ENCODE results near the gene LPAR2. TPM values are rescaled to one million over a fixed set of nuclear protein-coding genes. Genes with fewer than 3 reads are reported as not detected.

LPAR2 gene
- total and polyA plus RNA-seq, 7 experiments from 2014 or later, result 16.5 to 91.7 (median 70.8) TPM

- POLR2A ChIA-PET, result interaction anchor here (0.9 to 1.2 kb wide), 2 partner anchors 8 to 33 kb away, joined by 3 to 4 read pairs; partner anchors contain the start of gene ZNF101
- no peak overlapping the region for H3K27ac ChIP-seq (ENCODE audit: low read depth, low read length)
- CTCF ChIA-PET, result no interaction called here
These were observed 7.3 kb upstream of the LPAR2 start for GRCh38 chr19:19635313-19635702.

DNA sequence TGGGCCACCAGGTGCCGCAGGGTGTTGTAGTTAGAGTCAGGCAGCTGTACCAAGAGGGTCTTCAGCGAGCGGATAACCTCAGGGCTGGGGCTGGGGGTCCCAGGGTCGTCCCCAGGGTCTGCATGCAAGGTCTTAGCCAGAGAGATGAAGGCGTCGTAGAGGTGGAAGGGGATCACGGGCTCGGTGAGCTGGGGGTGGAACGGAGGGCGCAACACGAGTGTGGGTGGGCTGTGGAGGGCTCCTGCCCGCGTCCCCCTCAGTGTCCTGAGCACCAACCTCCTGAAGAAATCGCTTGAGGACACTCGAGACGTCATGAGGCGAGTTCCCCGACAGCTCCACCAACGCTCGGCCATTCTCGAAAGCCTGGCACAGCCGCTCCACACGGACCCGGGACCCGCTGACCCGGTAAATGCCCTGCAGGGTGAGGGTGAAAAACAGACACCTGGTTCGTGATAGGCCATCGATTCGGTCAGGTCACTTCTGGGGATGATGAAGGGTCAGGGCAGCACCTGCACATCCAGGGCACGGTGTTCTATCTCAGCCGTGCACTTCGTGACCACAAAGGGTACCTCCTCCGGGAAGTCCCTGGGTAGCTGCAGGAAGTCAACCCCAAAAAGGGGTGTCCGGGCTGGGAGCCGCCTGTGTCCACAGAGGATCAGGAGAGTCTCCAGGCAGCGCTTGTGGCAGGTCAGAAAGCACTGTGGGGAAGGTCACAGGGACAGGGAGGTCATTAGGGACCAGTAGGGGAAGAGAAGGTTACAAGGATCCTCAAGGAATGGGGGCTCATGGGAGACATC, 6.7 kb upstream of the LPAR2 start:
- H3K36me3 ChIP-seq (ENCODE audit: control insufficient read depth in 2 of 3, insufficient read depth in 3 of 3, low read length in 3 of 3), result peaks cover 17 to 80% (median 29%) of the 10 kb centered on the region in 3 experiments
- H3K27me3 ChIP-seq (ENCODE audit: control insufficient read depth in 2 of 2, insufficient read depth in 2 of 2, low read length in 2 of 2), result no peaks in the 10 kb centered on the region
- Mint-ChIP-seq H3K27me3 (no peaks in the 10 kb centered on the region), H3K27ac (peak overlapping the region in 5 of 9 donors; percentile 10 to 91 (median 56)), H3K9me3 (peaks cover 0 to 3% (median 0%) of the 10 kb centered on the region in 11 donors), H3K4me1 (peaks cover 5 to 22% (median 10%) of the 10 kb centered on the region in 7 donors), H3K4me3 (peak overlapping the region in 1 of 10 donors; percentile 47), H3K36me3 (peaks cover 9 to 44% (median 19%) of the 10 kb centered on the region in 5 donors)
- H3K9me3 ChIP-seq (ENCODE audit: control insufficient read depth in 2 of 3, low read length in 3 of 3), result no peaks in the 10 kb centered on the region
- H3K27ac ChIP-seq (ENCODE audit: low read depth, low read length), result no peak overlapping the region
- no peak overlapping the region for H3K4me3 ChIP-seq (ENCODE audit: low read length)
- POLR2A ChIA-PET, result interaction anchor here (0.5 to 1.4 kb wide), 6 partner anchors 7 to 214 kb away, joined by 3 to 4 read pairs (median 4); partner anchors contain the start of gene ZNF101
- no peak for ATAC-seq
- no peak for DNase-seq
- CTCF ChIA-PET, result interaction anchor here (0.6 kb wide), 1 partner anchor 9 kb away, joined by 3 read pairs; no protein-coding TSS in a partner anchor
- intact Hi-C loops (cut with micrococcal nuclease), result no loop called here
- H3K4me1 ChIP-seq (ENCODE audit: control insufficient read depth in 2 of 2, insufficient read depth in 2 of 2, low read length in 2 of 2), result no peaks in the 10 kb centered on the region

More at GRCh38 chr19:19635313-19635702, 7.3 kb upstream of the LPAR2 start:
- H3K4me3 ChIP-seq (ENCODE audit: low read length), result no peak overlapping the region
- Mint-ChIP-seq H3K27ac (peak overlapping the region in 3 of 9 donors; percentile 6 to 86 (median 12)), H3K36me3 (peaks cover 9 to 39% (median 19%) of the 10 kb centered on the region in 5 donors), H3K9me3 (peaks cover 0 to 3% (median 0%) of the 10 kb centered on the region in 11 donors), H3K27me3 (no peaks in the 10 kb centered on the region), H3K4me1 (peaks cover 11 to 26% (median 14%) of the 10 kb centered on the region in 7 donors), H3K4me3 (peak overlapping the region in 1 of 10 donors; percentile 23)
- no peaks in the 10 kb centered on the region for H3K9me3 ChIP-seq (ENCODE audit: control insufficient read depth in 2 of 3, low read length in 3 of 3)
- intact Hi-C loops (cut with micrococcal nuclease), result no loop called here
- DNase-seq (no peak), ATAC-seq (no peak)
- H3K4me1 ChIP-seq (ENCODE audit: control insufficient read depth in 2 of 2, insufficient read depth in 2 of 2, low read length in 2 of 2), result no peaks in the 10 kb centered on the region
- no peaks in the 10 kb centered on the region for H3K27me3 ChIP-seq (ENCODE audit: control insufficient read depth in 2 of 2, insufficient read depth in 2 of 2, low read length in 2 of 2)
- peaks cover 17 to 80% (median 31%) of the 10 kb centered on the region in 3 experiments for H3K36me3 ChIP-seq (ENCODE audit: control insufficient read depth in 2 of 3, insufficient read depth in 3 of 3, low read length in 3 of 3)

DNA sequence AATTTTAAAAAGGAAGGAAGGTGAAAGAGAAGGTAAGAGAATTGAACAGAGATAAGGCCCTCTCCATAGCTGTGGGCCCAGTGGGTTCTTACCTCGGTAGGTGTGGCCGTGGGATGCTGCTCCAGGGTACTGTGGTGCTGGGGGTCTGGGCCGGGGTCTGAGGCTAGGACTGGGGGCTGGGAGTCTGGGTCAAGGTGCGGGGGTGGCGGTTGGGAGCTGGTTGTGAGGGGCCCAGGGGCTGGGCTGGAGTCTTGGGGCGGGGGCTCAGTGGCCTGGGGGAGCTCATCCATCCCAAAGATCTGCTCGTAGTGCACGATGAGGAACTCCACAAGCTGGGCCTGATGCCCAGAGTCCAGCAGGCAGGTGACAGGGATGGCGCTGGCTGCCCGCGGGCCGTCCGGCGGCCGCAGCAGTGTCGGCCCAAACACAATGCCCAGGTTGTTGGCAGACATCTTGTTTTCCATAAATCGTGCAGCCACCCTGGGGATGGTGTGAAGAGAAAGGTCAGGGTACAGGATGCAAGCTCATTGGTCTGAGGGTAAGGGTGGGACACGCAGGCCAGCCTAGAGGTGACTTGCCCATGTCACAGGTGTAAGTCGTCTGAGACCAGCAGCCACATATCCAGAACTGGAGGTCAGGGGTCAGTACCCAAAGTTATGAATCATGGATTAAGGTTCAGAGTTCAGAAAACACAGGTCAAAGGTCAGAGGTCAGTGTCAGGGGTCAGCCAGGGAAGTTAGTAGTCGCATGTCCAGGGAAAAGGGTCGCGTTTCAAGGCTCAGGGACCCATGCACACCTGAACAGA, 5.9 kb upstream of the LPAR2 start:
- H3K4me3 Mint-ChIP-seq, result peak overlapping the region in 1 of 10 donors; percentile 47
- Histone ChIP-seq H3K27ac (ENCODE audit: low read depth, low read length) (no peak overlapping the region), H3K4me1 (ENCODE audit: control insufficient read depth in 2 of 2, insufficient read depth in 2 of 2, low read length in 2 of 2) (no peaks in the 10 kb centered on the region), H3K9me3 (ENCODE audit: control insufficient read depth in 2 of 3, low read length in 3 of 3) (no peaks in the 10 kb centered on the region), H3K36me3 (ENCODE audit: control insufficient read depth in 2 of 3, insufficient read depth in 3 of 3, low read length in 3 of 3) (peaks cover 17 to 77% (median 28%) of the 10 kb centered on the region in 3 experiments), H3K4me3 (ENCODE audit: low read length) (no peak overlapping the region), H3K27me3 (ENCODE audit: control insufficient read depth in 2 of 2, insufficient read depth in 2 of 2, low read length in 2 of 2) (no peaks in the 10 kb centered on the region)
- peaks cover 4 to 21% (median 10%) of the 10 kb centered on the region in 7 donors for H3K4me1 Mint-ChIP-seq
- intact Hi-C loops (cut with micrococcal nuclease), result no loop called here
- no peak for ATAC-seq
- peak overlapping the region in 5 of 9 donors; percentile 7 to 91 (median 25) for H3K27ac Mint-ChIP-seq
- H3K9me3 Mint-ChIP-seq, result peaks cover 0 to 3% (median 0%) of the 10 kb centered on the region in 11 donors
- H3K36me3 Mint-ChIP-seq, result peaks cover 9 to 46% (median 19%) of the 10 kb centered on the region in 5 donors
- POLR2A ChIA-PET, result interaction anchor here (0.5 to 1.4 kb wide), 8 partner anchors 10 to 215 kb away, joined by 3 to 4 read pairs (median 3); no protein-coding TSS in a partner anchor
- CTCF ChIA-PET, result interaction anchor here (0.6 kb wide), 1 partner anchor 9 kb away, joined by 3 read pairs; no protein-coding TSS in a partner anchor
- no peak for DNase-seq
- no peaks in the 10 kb centered on the region for H3K27me3 Mint-ChIP-seq

GRCh38 chr19:19632661-19633060, 4.6 kb upstream of the LPAR2 start:
- Histone ChIP-seq H3K4me3 (ENCODE audit: low read length) (no peak overlapping the region), H3K36me3 (ENCODE audit: control insufficient read depth in 2 of 3, insufficient read depth in 3 of 3, low read length in 3 of 3) (peaks cover 17 to 68% (median 26%) of the 10 kb centered on the region in 3 experiments), H3K27me3 (ENCODE audit: control insufficient read depth in 2 of 2, insufficient read depth in 2 of 2, low read length in 2 of 2) (no peaks in the 10 kb centered on the region), H3K9me3 (ENCODE audit: control insufficient read depth in 2 of 3, low read length in 3 of 3) (no peaks in the 10 kb centered on the region), H3K27ac (ENCODE audit: low read depth, low read length) (no peak overlapping the region), H3K4me1 (ENCODE audit: control insufficient read depth in 2 of 2, insufficient read depth in 2 of 2, low read length in 2 of 2) (no peaks in the 10 kb centered on the region)
- DNase-seq (no peak), ATAC-seq (no peak)
- POLR2A ChIA-PET, result interaction anchor here (0.6 to 1.3 kb wide), 4 partner anchors 11 to 371 kb away, joined by 3 to 4 read pairs (median 4); partner anchors contain the start of gene ATP13A1
- Mint-ChIP-seq H3K4me1 (peaks cover 4 to 21% (median 13%) of the 10 kb centered on the region in 7 donors), H3K9me3 (peaks cover 0 to 3% (median 0%) of the 10 kb centered on the region in 11 donors), H3K27me3 (no peaks in the 10 kb centered on the region), H3K4me3 (no peak overlapping the region), H3K27ac (peak overlapping the region in 3 of 9 donors; percentile 73 to 83 (median 78)), H3K36me3 (peaks cover 9 to 44% (median 19%) of the 10 kb centered on the region in 5 donors)
- intact Hi-C loops (cut with micrococcal nuclease), result no loop called here
- CTCF ChIA-PET, result no interaction called here

- peaks cover 9 to 48% (median 19%) of the 10 kb centered on the region in 5 donors for H3K36me3 Mint-ChIP-seq
These were observed 3.3 kb upstream of the LPAR2 start for GRCh38 chr19:19631346-19631745.

GRCh38 chr19:19630426-19630825, 2.4 kb upstream of the LPAR2 start:
- H3K36me3 Mint-ChIP-seq, result peaks cover 9 to 48% (median 19%) of the 10 kb centered on the region in 5 donors

More at GRCh38 chr19:19631346-19631745, 3.3 kb upstream of the LPAR2 start:
- POLR2A ChIA-PET, result interaction anchor here (0.7 to 1.3 kb wide), 4 partner anchors 9 to 71 kb away, joined by 3 to 4 read pairs (median 3); partner anchors contain the start of gene ATP13A1
- Mint-ChIP-seq H3K9me3 (peaks cover 0 to 1% (median 0%) of the 10 kb centered on the region in 11 donors), H3K27ac (peak overlapping the region in 4 of 9 donors; percentile 39 to 69 (median 54)), H3K4me1 (peaks cover 18 to 33% (median 25%) of the 10 kb centered on the region in 7 donors), H3K4me3 (peak overlapping the region in 3 of 10 donors; percentile 6 to 58 (median 16)), H3K27me3 (no peaks in the 10 kb centered on the region)
- CTCF ChIA-PET, result no interaction called here
- H3K9me3 ChIP-seq (ENCODE audit: control insufficient read depth in 2 of 3, low read length in 3 of 3), result no peaks in the 10 kb centered on the region
- no peak for ATAC-seq
- no peak for DNase-seq
- H3K36me3 ChIP-seq (ENCODE audit: control insufficient read depth in 2 of 3, insufficient read depth in 3 of 3, low read length in 3 of 3), result peaks cover 17 to 58% (median 23%) of the 10 kb centered on the region in 3 experiments
- H3K27ac ChIP-seq (ENCODE audit: low read depth, low read length), result no peak overlapping the region
- intact Hi-C loops (cut with micrococcal nuclease), result no loop called here
- H3K4me1 ChIP-seq (ENCODE audit: control insufficient read depth in 2 of 2, insufficient read depth in 2 of 2, low read length in 2 of 2), result peaks cover 6 to 13% of the 10 kb centered on the region in 2 donors
- H3K27me3 ChIP-seq (ENCODE audit: control insufficient read depth in 2 of 2, insufficient read depth in 2 of 2, low read length in 2 of 2), result no peaks in the 10 kb centered on the region
- H3K4me3 ChIP-seq (ENCODE audit: low read length), result no peak overlapping the region

More at GRCh38 chr19:19630426-19630825, 2.4 kb upstream of the LPAR2 start:
- no peak overlapping the region for H3K4me3 ChIP-seq (ENCODE audit: low read length)
- DNase-seq (peak in 2 of 9 donors; percentile 11 to 22), ATAC-seq (no peak)
- CTCF ChIA-PET, result no interaction called here
- POLR2A ChIA-PET, result no interaction called here
- Mint-ChIP-seq H3K27me3 (no peaks in the 10 kb centered on the region), H3K4me1 (peaks cover 23 to 33% (median 30%) of the 10 kb centered on the region in 7 donors), H3K4me3 (peak overlapping the region in 4 of 10 donors; percentile 13 to 58 (median 40)), H3K9me3 (no peaks in the 10 kb centered on the region), H3K27ac (peak overlapping the region in 7 of 9 donors; percentile 19 to 65 (median 45))
- intact Hi-C loops (cut with micrococcal nuclease), result no loop called here
- H3K9me3 ChIP-seq (ENCODE audit: control insufficient read depth in 2 of 3, low read length in 3 of 3), result no peaks in the 10 kb centered on the region
- peaks cover 17 to 54% (median 22%) of the 10 kb centered on the region in 3 experiments for H3K36me3 ChIP-seq (ENCODE audit: control insufficient read depth in 2 of 3, insufficient read depth in 3 of 3, low read length in 3 of 3)
- peaks cover 6 to 18% of the 10 kb centered on the region in 2 donors for H3K4me1 ChIP-seq (ENCODE audit: control insufficient read depth in 2 of 2, insufficient read depth in 2 of 2, low read length in 2 of 2)
- no peaks in the 10 kb centered on the region for H3K27me3 ChIP-seq (ENCODE audit: control insufficient read depth in 2 of 2, insufficient read depth in 2 of 2, low read length in 2 of 2)
- peak overlapping the region; percentile 18 for H3K27ac ChIP-seq (ENCODE audit: low read depth, low read length)

Measured in naive thymus-derived CD4-positive, alpha-beta T cell (primary cell).